Gastroesophageal sphincter (tissue), 3 donors: ENCODE measurements around the gene BMAL1.

Source experiments
- CTCF ChIP-seq, 4 experiments: fragments of 200-600 bp in 2 of 4; fragments of 450-650 bp in 2 of 4; sonication (generic) in 1 of 4; IDR thresholded peaks; one replicate each; pipeline ENCODE4 v1.5.1; 2017 to 2019; ENCODE audit warnings: antibody characterized with exemption in 4 of 4, mild to moderate bottlenecking in 2 of 4, moderate library complexity in 2 of 4
- EP300 ChIP-seq: sonication (generic); formaldehyde crosslinking; IDR thresholded peaks from one replicate; pipeline ENCODE4 v1.6.1; 2017; ENCODE audit warnings: antibody characterized with exemption, mild to moderate bottlenecking
- POLR2A ChIP-seq, 2 donors: fragments of 450-650 bp; IDR thresholded peaks; one replicate each; pipeline ENCODE4 v1.6.1; 2017; ENCODE audit warnings: antibody characterized with exemption in 2 of 2, mild to moderate bottlenecking in 2 of 2, moderate library complexity in 1 of 2
- POLR2AphosphoS5 ChIP-seq: sonication (generic); formaldehyde crosslinking; IDR thresholded peaks from one replicate; pipeline ENCODE4 v1.6.1; 2017; ENCODE audit warnings: antibody characterized with exemption

GRCh38 chr11:13256216-13256615 is 21.4 kb upstream of the BMAL1 start:
- no peak for TF ChIP-seq CTCF (IDR thresholded peaks at IDR 0.05)
- no peak for TF ChIP-seq POLR2A (IDR thresholded peaks at IDR 0.05)
- TF ChIP-seq EP300: no peak
- no peak for TF ChIP-seq POLR2AphosphoS5
